ENCODE results near the gene SNX17. TPM values are rescaled to one million over a fixed set of nuclear protein-coding genes. Genes with fewer than 3 reads are reported as not detected.
"Not testable (repeated sequence)": the region's sequence is repeated elsewhere in the genome, so short reads cannot be mapped to it uniquely, and the experiment has no call there.

The SNX17 gene
- 97.4 TPM for polyA plus RNA-seq (2012; ENCODE audit: insufficient read depth, insufficient read length)

- peak; percentile 99 for DNase-seq (ENCODE audit: low read depth, low spot score)
- H3K4me3 ChIP-seq (ENCODE audit: low read length) = peak within 1 kb of the TSS; percentile 94
These were observed at the start of gene SNX17, which contains the start of gene EIF2B4 for GRCh38 chr2:27370026-27370815. SNX17 (plus strand) TSS chr2:27370616; CDS start chr2:27370744, 128 bp downstream. EIF2B4 (minus strand) TSS chr2:27370338; CDS start chr2:27370314, 24 bp downstream.

- no peak overlapping the region for H3K4me3 ChIP-seq (ENCODE audit: low read length)
- no peak for DNase-seq (ENCODE audit: low read depth, low spot score)
These were observed 49.4 kb upstream of the SNX17 start for GRCh38 chr2:27320958-27321543.

GRCh38 chr2:27322301-27322765 is 48.1 kb upstream of the SNX17 start:
- no peak for DNase-seq (ENCODE audit: low read depth, low spot score)
- peak overlapping the region; percentile 99 for H3K4me3 ChIP-seq (ENCODE audit: low read length)

GRCh38 chr2:27322766-27323595 is 47.4 kb upstream of the SNX17 start, which contains the start of gene MPV17:
MPV17 (minus strand) TSS chr2:27323097; CDS start chr2:27322517, 580 bp downstream.
- H3K4me3 ChIP-seq (ENCODE audit: low read length) = peak within 1 kb of the TSS; percentile 99
- peak; percentile 77 for DNase-seq (ENCODE audit: low read depth, low spot score)

GRCh38 chr2:27323596-27324285 is 46.7 kb upstream of the SNX17 start:
- peak overlapping the region; percentile 99 for H3K4me3 ChIP-seq (ENCODE audit: low read length)
- DNase-seq (ENCODE audit: low read depth, low spot score) = no peak

- DNase-seq (ENCODE audit: low read depth, low spot score) = no peak
- no peak overlapping the region for H3K4me3 ChIP-seq (ENCODE audit: low read length)
These were observed 45.7 kb upstream of the SNX17 start for GRCh38 chr2:27324720-27325119.

- no peak for DNase-seq (ENCODE audit: low read depth, low spot score)
- no peak overlapping the region for H3K4me3 ChIP-seq (ENCODE audit: low read length)
These were observed 35.1 kb upstream of the SNX17 start for GRCh38 chr2:27335311-27335710.

- no peak for DNase-seq (ENCODE audit: low read depth, low spot score)
- H3K4me3 ChIP-seq (ENCODE audit: low read length) = no peak overlapping the region
These were observed 34.2 kb upstream of the SNX17 start for GRCh38 chr2:27336173-27336572.

GRCh38 chr2:27347641-27348040 is 22.8 kb upstream of the SNX17 start:
- H3K4me3 ChIP-seq (ENCODE audit: low read length) = no peak overlapping the region
- no peak for DNase-seq (ENCODE audit: low read depth, low spot score)

GRCh38 chr2:27350106-27350693 is 20.2 kb upstream of the SNX17 start:
- DNase-seq (ENCODE audit: low read depth, low spot score) = no peak
- H3K4me3 ChIP-seq (ENCODE audit: low read length) = no peak overlapping the region

GRCh38 chr2:27351802-27352598 is 18.4 kb upstream of the SNX17 start:
- peak; percentile 91 for DNase-seq (ENCODE audit: low read depth, low spot score)
- no peak overlapping the region for H3K4me3 ChIP-seq (ENCODE audit: low read length)

GRCh38 chr2:27353386-27353761 is 17.0 kb upstream of the SNX17 start:
- not testable (repeated sequence) for H3K4me3 ChIP-seq (ENCODE audit: low read length); DNase-seq (ENCODE audit: low read depth, low spot score)

GRCh38 chr2:27353762-27354596 is 16.4 kb upstream of the SNX17 start:
- H3K4me3 ChIP-seq (ENCODE audit: low read length) = no peak overlapping the region
- DNase-seq (ENCODE audit: low read depth, low spot score) = no peak

- no peak for DNase-seq (ENCODE audit: low read depth, low spot score)
- no peak overlapping the region for H3K4me3 ChIP-seq (ENCODE audit: low read length)
These were observed 15.9 kb upstream of the SNX17 start for GRCh38 chr2:27354597-27354927.

- H3K4me3 ChIP-seq (ENCODE audit: low read length) = peak overlapping the region; percentile 99
- DNase-seq (ENCODE audit: low read depth, low spot score) = no peak
These were observed 14.4 kb upstream of the SNX17 start for GRCh38 chr2:27356056-27356381.

GRCh38 chr2:27356382-27357181 is 13.8 kb upstream of the SNX17 start, which contains the start of gene GTF3C2:
GTF3C2 (minus strand) TSS chr2:27356764; CDS start chr2:27343554, 13,210 bp downstream.
- peak; percentile 94 for DNase-seq (ENCODE audit: low read depth, low spot score)
- peak within 1 kb of the TSS; percentile 99 for H3K4me3 ChIP-seq (ENCODE audit: low read length)
